Measurements from ENCODE around the gene FER. TPM values are rescaled to one million over a fixed set of nuclear protein-coding genes. Genes with fewer than 3 reads are reported as not detected.

FER gene
- polyA plus RNA-seq, 1 donor (not counting 4 experiments of a cell fraction or from before 2014, with no cell fraction given), result 17.1 TPM

GRCh38 chr5:109218818-109219217 is 471.1 kb downstream of the FER start:
- Histone ChIP-seq H2AFZ (ENCODE audit: control insufficient read depth, low read length) (no peak overlapping the region), H3K4me1 (ENCODE audit: control insufficient read depth, extremely low read depth, insufficient read depth, low read length) (no peaks in the 10 kb centered on the region), H3K79me2 (ENCODE audit: control insufficient read depth, insufficient read depth, low read length) (no peaks in the 10 kb centered on the region), H3K36me3 (ENCODE audit: control insufficient read depth in 2 of 2, extremely low read depth in 1 of 2, insufficient read depth in 2 of 2, low read length in 2 of 2) (no peaks in the 10 kb centered on the region), H3K9me3 (ENCODE audit: control insufficient read depth, low read depth, low read length) (no peaks in the 10 kb centered on the region), H3K27ac (ENCODE audit: control insufficient read depth, insufficient read depth, low read length) (no peak overlapping the region), H3K4me3 (ENCODE audit: control insufficient read depth in 2 of 3, extremely low read depth in 1 of 3, insufficient read depth in 2 of 3, low read depth in 1 of 3, low read length in 3 of 3) (no peak overlapping the region), H3K27me3 (ENCODE audit: control insufficient read depth, extremely low read depth, insufficient read depth, low read length) (no peaks in the 10 kb centered on the region), H3K9me1 (ENCODE audit: control insufficient read depth, extremely low read depth, insufficient read depth, low read length) (no peaks in the 10 kb centered on the region), H3K9ac (ENCODE audit: control insufficient read depth, extremely low read depth, insufficient read depth, low read length) (no peak overlapping the region), H3K4me2 (ENCODE audit: control insufficient read depth, extremely low read depth, insufficient read depth, low read depth, low read length) (no peak overlapping the region), H4K20me1 (ENCODE audit: control insufficient read depth, extremely low read depth, insufficient read depth, low read length) (no peaks in the 10 kb centered on the region)
- dilution Hi-C loops (cut with MboI; ENCODE audit: extremely low pct_ligation_motif_present, low sequenced_read_pairs), result loop anchor here (25.0 kb wide), 1 partner anchor 93 kb away; no protein-coding TSS in a partner anchor
- FAIRE-seq (no peak), DNase-seq (ENCODE audit: low read depth, low spot score) (no peak)
- TF ChIP-seq, protein P1, sequence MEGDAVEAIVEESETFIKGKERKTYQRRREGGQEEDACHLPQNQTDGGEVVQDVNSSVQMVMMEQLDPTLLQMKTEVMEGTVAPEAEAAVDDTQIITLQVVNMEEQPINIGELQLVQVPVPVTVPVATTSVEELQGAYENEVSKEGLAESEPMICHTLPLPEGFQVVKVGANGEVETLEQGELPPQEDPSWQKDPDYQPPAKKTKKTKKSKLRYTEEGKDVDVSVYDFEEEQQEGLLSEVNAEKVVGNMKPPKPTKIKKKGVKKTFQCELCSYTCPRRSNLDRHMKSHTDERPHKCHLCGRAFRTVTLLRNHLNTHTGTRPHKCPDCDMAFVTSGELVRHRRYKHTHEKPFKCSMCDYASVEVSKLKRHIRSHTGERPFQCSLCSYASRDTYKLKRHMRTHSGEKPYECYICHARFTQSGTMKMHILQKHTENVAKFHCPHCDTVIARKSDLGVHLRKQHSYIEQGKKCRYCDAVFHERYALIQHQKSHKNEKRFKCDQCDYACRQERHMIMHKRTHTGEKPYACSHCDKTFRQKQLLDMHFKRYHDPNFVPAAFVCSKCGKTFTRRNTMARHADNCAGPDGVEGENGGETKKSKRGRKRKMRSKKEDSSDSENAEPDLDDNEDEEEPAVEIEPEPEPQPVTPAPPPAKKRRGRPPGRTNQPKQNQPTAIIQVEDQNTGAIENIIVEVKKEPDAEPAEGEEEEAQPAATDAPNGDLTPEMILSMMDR (optimal IDR thresholded peaks at IDR 0.05 in 1 of 3, IDR thresholded peaks at IDR 0.05 in 1 of 3, conservative IDR thresholded peaks at IDR 0.05 in 1 of 3; ENCODE audit: extremely low read depth in 1 of 3, insufficient read depth in 2 of 3, low read length in 3 of 3), result no peak
- TF ChIP-seq EZH2 (IDR thresholded peaks at IDR 0.05; ENCODE audit: low read length), result no peak

DNA sequence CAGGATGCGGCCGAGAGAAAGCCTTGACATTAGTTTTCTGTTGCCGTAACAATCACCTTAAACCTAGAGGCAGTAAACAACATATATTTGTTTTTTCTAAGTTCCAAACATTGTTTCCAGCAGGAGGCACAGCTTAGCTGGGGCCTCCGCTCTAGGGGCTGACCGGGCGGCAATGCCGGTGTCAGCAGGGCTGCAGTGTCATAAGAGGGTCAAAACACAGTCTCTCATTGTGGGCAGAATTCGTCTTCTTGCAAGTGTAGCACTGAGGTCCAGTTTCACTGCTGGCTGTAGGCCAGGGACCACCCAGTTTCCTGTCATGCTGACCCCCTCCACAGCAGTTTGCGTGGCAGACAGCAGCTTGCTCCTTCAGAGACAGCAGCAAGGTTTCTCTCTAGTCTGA is 475.8 kb downstream of the FER start:
- dilution Hi-C loops (cut with MboI; ENCODE audit: extremely low pct_ligation_motif_present, low sequenced_read_pairs), result loop anchor here (25.0 kb wide), 1 partner anchor 89 kb away; no protein-coding TSS in a partner anchor
- H3K4me3 ChIP-seq (ENCODE audit: control insufficient read depth in 2 of 3, extremely low read depth in 1 of 3, insufficient read depth in 2 of 3, low read depth in 1 of 3, low read length in 3 of 3), result no peak overlapping the region
- H2AFZ ChIP-seq (ENCODE audit: control insufficient read depth, low read length), result no peak overlapping the region
- no peak for DNase-seq (ENCODE audit: low read depth, low spot score)
- peaks cover 4% of the 10 kb centered on the region for H3K27me3 ChIP-seq (ENCODE audit: control insufficient read depth, extremely low read depth, insufficient read depth, low read length)
- no peaks in the 10 kb centered on the region for H3K4me1 ChIP-seq (ENCODE audit: control insufficient read depth, extremely low read depth, insufficient read depth, low read length)
- H3K9ac ChIP-seq (ENCODE audit: control insufficient read depth, extremely low read depth, insufficient read depth, low read length), result no peak overlapping the region
- FAIRE-seq, result no peak
- TF ChIP-seq, protein P1 (optimal IDR thresholded peaks at IDR 0.05 in 1 of 3, IDR thresholded peaks at IDR 0.05 in 1 of 3, conservative IDR thresholded peaks at IDR 0.05 in 1 of 3; ENCODE audit: extremely low read depth in 1 of 3, insufficient read depth in 2 of 3, low read length in 3 of 3), result no peak
- no peak for TF ChIP-seq EZH2 (IDR thresholded peaks at IDR 0.05; ENCODE audit: low read length)
- H4K20me1 ChIP-seq (ENCODE audit: control insufficient read depth, extremely low read depth, insufficient read depth, low read length), result no peaks in the 10 kb centered on the region
- H3K9me1 ChIP-seq (ENCODE audit: control insufficient read depth, extremely low read depth, insufficient read depth, low read length), result no peaks in the 10 kb centered on the region
- H3K36me3 ChIP-seq (ENCODE audit: control insufficient read depth in 2 of 2, extremely low read depth in 1 of 2, insufficient read depth in 2 of 2, low read length in 2 of 2), result no peaks in the 10 kb centered on the region
- H3K4me2 ChIP-seq (ENCODE audit: control insufficient read depth, extremely low read depth, insufficient read depth, low read depth, low read length), result no peak overlapping the region
- H3K79me2 ChIP-seq (ENCODE audit: control insufficient read depth, insufficient read depth, low read length), result no peaks in the 10 kb centered on the region
- H3K9me3 ChIP-seq (ENCODE audit: control insufficient read depth, low read depth, low read length), result no peaks in the 10 kb centered on the region
- no peak overlapping the region for H3K27ac ChIP-seq (ENCODE audit: control insufficient read depth, insufficient read depth, low read length)

Measured in keratinocyte (primary cell).